Measurements from ENCODE around the gene ORC2.

- TF ChIP-seq CTCF (IDR thresholded peaks at IDR 0.05 in 4 of 5, conservative IDR thresholded peaks at IDR 0.05 in 1 of 5) (no peak), POLR2A (IDR thresholded peaks at IDR 0.05) (no peak)
Measured at GRCh38 chr2:200961674-200962073, 1.8 kb downstream of the ORC2 start.
